Activated CD4-positive, alpha-beta T cell treated with anti-CD3 and anti-CD28 coated beads, Interleukin-2, amount 50 U/mL, for 16 hours (primary cell): Measurements from ENCODE around the gene RBFOX2.
"Not testable (repeated sequence)": the region's sequence is repeated elsewhere in the genome, so short reads cannot be mapped to it uniquely, and the experiment has no call there.

Experiments
- DNase-seq: peaks from one replicate; pipeline ENCODE4 v3.0.0-alpha.2; 2020

The RBFOX2 gene

DNA sequence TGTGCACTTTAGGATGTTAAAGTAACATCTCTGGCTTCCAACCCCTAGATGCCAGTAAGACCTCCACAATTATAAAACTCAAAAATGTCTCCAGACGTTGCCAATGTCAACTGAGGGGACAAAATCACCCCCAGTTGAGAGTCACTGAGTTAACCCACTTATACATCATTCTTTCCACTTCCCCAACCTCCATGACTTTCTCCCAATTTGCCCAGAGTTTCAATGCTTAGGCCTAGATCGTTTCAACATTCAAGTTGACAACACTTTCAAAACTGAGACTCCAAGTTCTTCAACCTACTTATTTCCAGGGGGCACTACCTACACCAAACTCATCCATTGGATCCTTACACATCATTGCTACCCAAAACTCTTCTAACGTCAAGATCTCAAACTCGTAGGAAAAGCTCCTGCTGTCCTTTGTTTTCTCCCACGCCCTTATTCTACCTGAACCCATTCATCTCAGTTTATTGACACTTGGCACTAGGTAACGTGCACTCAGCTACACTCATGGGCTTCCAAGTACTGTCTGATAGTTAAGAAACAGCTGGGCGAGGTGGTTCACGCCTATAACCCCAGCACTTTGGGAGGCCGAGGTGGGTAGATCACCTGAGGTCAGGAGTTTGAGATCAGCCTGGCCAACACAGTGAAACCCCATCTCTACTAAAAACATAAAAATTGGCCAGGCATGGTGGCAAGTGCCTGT, 24.5 kb downstream of the RBFOX2 start:
- DNase-seq = no peak

DNA sequence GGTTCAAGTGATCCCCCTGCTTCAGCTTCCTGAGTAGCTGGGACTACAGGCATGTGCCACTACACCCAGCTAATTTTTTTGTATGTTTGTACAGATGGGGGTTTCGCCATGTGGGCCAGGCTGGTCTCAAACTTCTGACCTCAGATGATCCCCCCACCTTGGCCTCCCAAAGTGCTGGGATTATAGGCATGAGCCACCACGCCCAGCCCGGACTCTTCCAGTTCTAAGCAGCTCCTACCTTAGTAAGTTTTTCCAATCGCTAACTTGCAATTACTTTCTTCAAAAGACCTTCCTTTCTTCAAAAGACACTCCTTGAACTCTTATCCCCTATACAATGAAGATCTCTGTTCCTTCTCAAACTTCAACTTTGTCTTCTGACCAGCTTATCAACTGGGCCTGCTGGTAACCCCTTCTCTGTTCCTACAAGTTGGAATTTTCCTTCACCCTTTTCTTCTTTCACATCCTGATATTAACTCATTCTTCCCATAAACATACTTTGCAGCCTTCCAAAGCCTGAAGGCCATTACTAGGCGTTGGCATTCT, 25.8 kb downstream of the RBFOX2 start:
- DNase-seq = no peak

DNA sequence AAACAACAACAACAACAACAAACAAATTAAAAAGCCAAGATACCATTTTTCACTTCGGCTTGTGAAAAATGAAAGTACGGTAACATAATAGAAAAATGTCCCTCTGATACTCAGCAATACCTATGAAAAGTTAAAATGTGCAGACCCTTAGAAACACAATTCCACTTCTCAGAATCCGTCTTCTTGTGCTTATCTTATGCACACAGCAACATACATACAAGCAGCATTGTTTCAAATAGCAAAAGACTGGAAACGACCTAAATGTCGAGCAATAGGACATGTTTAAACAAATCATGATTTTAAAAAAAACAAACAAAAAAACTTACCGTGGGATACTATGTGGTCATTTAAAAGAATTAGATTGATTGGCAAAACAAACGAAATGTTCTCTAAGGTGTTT, 26.5 kb downstream of the RBFOX2 start:
- DNase-seq = no peak

DNA sequence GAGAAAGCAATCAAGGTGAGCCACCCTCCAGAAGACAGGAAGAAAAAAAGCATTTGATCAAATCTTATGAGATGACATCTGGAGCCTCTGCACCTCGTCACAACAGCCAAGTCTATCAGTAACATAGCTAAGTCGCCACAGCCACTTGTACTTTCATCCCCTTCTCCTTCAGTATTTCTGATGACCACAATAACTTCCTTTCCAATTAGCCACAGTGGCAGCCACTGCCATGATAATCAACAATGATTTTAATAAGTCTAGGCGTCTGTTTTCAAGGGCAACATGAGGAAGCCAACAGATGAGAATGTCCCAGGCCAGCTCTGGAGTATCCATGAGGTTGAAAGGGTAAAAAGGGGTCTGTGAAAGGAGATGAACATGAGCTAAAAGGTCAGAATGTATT, 29.9 kb downstream of the RBFOX2 start:
- no peak for DNase-seq

DNA sequence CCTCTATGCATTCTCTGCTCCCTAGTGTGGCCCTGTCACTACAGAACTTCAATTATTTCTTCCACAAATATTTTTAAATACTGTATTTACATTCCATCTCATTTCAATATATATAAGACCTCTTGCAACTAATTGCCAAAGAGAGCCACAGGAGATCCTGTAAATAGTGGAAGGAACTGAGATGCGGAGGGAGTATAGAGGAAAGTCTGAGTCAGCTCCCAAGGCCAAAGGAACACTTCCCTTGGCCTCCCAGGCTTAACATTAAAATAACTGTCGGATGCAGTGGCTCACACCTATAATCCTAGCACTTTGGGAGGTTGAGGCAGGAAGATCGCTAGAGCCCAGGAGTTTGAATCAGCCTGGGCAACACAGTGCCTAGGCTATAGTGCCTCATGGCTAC, 31.2 kb downstream of the RBFOX2 start:
- no peak for DNase-seq

DNA sequence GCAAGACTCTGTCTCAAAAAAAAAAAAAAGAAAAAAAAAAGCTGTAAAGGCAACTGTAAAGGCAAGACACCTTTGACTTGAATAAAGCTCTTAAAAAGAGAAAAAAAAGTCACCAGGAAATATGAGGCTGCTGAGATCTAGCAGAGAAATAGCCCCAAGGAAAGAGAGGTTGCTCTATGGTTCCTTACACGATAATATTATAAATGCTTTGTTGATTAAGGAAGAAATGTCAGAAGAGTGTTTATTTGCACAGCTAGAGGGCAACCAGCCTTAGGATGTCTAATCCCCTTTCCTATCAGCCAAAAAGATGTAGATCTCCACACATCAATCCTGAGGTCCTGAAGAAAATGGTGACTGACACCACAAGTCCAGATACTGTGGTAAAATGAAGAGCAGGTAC, 32.0 kb downstream of the RBFOX2 start:
- no peak for DNase-seq

DNA sequence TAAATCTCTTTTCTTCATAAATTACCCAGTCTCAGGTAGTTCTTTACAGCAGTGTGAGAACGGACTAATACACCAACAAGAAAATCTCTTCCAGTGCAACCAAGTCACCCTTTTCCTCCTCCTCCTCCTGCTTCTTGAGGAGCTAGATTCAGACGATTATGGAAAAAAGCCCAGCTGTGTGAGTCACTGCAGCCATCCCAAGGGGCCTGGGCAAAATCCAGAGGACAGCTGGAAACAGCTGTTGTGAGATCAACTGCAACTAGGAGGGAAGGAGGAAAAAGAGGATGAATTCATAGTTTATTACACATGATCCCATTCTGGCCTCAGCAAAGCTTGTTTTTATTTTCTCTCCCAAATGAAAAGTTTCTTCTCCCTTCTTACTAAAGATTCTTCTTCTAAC, 32.9 kb downstream of the RBFOX2 start:
- no peak for DNase-seq

DNA sequence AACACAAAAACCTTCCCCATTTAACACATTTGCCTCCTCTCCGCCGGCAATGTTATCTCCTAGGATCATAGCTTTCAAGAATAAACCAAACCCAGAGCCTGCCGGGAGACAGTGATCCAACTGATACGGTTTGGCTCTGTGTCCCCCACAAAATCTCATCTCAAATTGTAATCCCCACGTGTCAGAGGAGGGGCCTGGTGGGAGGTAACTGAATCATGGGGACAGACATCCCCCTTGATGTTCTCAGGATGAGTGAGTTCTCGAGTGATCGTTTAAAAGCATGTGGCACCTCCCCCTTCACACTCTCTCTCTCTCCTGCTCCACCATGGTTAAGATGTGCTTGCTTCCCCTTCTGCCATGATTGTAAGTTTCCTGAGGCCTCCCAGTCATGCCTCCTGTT, 33.3 kb downstream of the RBFOX2 start:
- no peak for DNase-seq

DNA sequence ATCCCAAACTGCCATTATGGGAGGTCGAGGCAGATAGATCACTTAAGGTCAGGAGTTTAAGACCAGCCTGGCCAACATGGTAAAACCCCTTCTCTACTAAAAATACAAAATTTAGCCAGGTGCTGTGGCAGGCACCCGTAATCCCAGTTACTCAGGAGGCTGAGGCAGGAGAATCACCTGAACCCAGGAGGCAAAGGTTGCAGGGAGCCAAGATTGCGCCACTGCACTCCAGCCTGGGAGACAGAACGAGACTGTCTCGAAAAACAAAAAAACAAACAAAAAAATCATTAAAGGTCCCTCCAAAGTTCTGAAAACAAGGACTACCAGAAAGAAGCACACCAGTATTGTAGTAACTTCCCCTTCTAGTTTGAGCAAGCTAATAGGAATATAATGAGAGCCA, 34.9 kb downstream of the RBFOX2 start:
- DNase-seq = not testable (repeated sequence)

DNA sequence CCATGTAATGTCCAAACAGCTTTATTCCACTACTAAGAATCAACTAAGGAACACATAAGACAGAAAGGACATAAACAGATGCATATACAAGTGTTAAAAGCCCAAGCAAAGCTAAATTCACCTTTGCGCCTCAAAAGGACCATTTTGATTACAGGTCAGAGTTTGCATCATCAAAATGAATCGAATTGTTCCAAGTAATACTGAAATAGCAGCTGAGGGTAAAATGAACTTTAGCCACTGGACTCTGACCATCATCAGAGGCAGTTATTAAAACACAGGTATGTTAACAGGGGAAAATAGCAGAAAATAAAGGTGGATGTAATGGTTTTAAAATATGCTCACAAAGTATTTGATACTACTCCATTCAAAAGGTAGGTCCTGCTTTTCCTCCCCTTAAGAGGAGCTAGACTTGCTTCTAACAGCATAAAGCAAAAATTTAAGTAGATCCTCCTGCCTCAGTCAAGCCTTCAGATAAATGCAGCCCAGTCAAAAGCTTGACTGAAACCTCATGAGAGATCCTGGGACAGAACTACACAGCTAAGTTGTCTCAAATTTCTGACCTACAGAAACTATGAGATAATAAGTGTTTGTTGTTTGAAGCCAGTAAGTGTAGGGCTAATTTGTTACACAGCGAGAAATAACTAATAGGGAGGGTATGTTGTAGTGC, 35.4 kb downstream of the RBFOX2 start:
- no peak for DNase-seq

DNA sequence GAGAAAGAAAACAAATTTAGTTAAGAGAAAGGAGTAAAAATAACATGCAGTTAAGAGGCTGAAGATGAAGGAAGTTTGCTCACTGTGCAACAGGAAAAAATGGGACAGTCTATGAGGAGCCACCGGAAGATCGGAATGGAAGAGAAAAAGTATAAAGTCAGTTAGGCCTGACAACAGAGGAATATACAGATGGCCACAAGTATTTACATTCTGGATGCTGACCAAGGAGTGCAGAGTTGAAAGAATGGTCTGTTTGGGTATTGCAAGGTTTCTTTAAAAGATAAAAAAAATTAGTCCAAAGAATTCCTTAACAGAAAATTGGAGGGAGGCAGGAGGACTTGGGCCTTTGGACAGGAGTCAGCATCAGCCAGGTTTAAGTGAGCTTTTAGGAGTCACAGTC, 37.5 kb downstream of the RBFOX2 start:
- DNase-seq = no peak

DNA sequence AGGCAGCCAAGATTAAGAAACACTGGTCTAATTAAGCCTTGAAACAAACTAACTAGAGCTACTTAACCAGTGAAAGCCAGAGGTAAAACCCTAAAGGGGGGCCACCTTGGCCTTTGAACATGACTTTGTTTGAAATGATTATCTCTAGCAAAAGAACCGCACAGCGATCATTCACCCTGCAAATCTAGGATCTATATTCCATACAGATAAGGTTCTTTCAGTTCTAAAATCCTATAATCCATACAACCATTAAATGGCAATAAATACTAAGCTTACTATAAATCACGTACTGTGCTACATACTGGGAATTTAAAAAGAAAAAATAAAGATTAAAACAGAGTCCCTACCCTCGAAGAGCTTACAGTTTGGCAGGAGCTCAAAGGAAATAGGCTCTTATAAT, 40.6 kb downstream of the RBFOX2 start:
- no peak for DNase-seq

DNA sequence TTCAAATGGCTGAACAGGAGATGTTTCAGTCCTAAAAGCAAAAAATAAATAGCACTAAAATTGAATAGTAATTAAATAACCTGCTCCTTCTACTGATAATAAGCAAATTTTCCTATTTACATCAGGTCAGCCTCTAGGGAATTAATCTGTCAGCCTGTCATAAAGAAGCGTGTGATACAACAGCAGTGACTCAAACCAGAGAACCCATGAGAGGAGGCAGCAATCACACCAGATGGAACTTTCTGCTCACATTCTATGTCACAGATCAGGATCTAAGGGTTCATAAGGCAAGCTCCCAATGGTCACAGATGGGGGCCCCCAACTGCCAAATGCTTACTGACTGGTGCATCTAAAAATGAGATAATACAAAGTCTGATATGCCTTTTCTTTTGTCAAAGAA, 41.1 kb downstream of the RBFOX2 start:
- no peak for DNase-seq

DNA sequence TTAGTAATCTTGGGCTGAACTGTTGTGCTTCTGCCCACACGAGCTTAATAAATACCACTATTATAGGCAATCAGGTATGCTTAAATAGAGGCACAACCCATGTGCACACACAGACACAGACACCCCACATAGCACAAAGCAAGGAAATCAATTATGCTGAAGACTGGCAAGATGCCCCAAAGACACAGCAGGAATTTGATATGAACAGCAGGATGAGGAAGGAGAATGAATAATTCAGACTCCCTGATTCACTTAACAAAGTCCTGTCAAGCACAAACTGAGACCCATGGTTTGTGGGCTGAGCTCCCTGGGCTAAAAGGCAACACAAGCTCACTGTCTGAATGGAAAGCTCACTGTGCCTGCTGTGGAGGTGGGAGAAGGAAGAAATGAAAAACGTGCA, 42.5 kb downstream of the RBFOX2 start:
- no peak for DNase-seq

DNA sequence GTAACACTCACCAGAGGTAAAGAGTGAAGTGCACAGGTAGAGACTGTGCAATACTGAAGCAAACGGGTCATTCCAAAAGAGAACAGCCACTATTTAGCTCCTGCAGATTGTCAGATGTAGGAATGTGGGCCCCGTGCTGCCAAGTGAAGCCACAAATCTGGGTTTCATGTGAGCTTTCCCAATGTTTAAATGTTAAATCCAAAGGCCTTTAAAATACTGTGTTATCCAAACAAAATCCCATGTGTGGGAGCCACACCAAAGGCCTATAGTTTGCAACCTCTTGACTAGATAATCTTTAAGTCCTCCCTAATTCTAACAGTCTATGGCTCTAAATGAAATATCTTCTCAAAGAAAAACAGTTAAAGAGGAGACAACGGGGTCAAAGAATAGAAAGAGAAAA, 43.3 kb downstream of the RBFOX2 start:
- DNase-seq = no peak

DNA sequence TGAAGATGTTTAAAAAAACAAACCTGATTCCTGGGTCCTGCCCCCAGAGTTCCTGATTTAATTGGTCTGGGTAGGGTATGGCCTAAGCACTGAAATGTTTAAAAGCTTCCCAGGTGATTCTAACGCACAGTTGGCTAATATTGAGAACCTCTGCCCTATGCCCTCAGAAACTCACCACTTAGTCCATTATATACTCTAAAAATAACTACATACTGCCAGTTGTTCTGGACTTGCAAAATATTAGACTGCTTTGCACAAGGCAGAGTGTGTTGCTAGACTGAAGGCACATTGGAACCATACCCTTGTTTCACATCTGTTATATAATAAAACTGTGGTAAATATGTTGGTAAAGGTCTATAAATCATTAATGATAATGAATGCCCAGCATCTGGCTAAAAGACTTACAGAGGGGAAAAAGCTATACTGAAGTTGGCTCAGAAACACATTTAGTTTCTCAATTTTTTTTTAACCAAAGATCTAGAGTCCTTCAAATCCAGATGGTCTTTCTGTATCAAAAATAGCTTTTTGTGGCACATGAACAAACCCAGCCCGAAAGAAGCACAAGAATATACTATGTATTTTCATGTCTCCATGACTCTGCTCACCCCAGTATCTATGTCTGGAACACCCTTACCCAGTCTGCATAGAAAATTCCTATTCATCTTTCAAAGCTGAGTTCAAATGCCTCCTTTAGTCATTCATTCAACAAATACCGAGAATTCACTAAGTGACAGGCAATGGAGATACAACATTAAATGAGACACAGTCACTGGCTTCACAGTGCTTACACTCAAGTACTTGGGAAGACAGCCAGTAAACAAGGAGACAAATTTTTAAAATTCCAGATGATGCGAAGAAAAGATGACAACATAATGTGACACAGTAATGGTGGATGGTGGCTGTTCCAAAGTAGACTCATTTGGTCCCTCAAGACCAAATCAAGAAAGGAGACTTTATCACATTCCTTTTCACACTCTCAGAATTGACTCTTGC, 44.1 kb downstream of the RBFOX2 start:
- DNase-seq = no peak

DNA sequence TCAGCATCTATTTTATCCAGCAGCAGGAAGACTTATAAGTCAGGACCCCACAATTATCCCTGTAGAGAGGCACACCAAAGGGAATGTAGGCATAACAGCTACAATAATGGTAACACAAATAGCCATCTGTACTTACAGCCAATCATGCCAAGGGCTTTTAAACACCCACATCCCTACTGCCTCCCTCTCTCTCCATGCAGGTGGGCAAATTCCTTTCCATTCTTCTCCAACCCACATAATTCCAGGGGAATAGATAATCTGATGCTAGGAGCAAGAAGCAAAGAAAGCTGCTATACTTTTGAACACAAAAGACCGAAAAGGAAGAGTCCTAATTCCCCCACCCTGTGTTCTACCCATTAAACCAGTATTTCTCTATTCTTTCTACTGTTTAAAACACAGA, 46.7 kb downstream of the RBFOX2 start:
- no peak for DNase-seq

DNA sequence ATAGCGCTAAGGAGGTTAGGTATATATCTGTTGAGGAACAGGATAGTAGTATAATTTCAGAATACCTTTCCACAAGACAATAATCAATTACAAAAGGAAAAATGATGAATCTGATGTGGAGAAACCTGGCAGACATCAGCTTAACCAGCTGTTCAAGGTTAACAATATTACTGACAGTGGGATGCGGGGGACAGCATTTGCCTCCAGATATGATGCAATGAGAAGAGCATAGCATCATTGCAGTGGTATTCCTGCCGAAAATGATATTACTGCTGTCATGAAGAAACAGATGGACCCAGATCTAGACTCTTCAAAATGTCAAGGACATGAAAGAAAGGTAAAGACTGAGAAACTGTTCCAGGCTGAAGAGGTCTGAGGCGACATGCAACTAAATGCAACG, 49.7 kb downstream of the RBFOX2 start:
- DNase-seq = no peak

DNA sequence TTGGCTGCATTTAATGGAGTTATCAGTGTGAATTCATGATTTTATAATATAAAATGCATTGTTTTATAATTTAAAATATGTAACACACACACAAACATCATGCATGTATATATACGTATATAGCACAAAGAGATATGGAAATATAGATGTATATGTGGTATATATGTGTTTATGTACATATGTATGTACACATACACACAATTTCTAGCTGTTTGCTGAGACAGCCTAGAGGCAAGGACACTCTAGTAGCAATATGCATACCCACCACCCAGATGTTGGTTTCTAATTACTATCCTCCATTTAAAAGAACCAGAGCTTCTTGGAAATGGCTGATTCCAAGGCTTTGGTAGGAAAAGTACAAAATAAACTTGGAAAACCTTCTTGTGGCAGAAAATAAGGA, 50.4 kb downstream of the RBFOX2 start:
- DNase-seq = no peak

DNA sequence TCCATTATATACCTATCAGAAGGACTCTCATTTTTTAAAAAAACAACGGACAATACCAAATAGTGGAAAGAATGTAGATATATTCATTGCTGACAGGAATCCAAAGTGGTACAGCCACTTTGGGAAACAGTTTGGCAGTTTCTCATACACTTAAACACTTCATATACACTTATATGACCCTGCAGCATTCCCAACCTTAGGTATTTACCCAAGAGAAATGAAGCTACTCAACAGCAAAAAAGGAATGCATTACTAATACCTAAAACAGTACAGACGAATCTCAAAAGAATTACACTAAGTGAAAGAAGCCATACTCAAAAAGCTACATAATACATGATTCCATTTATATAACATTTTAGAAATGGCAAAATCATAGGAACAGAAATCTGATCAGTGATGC, 51.5 kb downstream of the RBFOX2 start:
- no peak for DNase-seq

DNA sequence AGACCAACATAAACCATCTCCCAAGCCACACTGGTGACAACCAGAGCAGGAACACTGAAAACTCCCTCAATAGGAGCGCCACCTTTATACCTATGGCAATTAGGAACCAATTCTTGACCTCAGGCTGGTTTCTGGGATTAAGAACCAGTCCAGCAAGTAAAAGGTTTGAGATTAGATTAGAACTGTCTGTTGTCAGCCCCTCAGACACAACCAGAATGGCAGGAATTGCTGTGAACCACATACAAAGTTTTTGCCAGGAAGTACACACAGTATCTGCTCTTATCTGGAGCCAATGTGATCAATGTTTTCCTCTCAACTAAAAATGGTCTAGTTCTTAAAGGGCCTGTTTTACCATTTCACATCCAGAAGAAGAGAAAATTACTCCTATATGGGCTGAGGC, 55.2 kb downstream of the RBFOX2 start:
- DNase-seq = no peak

DNA sequence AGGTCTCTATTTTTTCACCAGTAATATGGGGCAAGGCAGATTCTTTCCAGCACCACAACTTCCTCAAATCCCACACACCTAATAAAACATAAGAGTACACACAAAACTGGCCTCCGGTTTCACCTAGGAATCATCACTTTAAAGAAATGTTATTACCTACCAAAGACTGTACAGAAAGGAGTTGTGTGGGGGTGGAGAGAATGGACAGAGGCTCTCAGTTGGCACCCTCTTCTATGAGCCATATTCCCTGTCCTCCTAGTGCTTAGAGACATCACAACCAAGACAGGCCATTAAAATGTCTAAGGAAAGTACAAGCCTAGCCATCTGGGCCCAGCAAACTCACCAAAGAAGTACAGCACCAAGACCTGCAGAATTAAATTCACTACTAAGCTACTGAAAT, 56.1 kb downstream of the RBFOX2 start:
- no peak for DNase-seq

DNA sequence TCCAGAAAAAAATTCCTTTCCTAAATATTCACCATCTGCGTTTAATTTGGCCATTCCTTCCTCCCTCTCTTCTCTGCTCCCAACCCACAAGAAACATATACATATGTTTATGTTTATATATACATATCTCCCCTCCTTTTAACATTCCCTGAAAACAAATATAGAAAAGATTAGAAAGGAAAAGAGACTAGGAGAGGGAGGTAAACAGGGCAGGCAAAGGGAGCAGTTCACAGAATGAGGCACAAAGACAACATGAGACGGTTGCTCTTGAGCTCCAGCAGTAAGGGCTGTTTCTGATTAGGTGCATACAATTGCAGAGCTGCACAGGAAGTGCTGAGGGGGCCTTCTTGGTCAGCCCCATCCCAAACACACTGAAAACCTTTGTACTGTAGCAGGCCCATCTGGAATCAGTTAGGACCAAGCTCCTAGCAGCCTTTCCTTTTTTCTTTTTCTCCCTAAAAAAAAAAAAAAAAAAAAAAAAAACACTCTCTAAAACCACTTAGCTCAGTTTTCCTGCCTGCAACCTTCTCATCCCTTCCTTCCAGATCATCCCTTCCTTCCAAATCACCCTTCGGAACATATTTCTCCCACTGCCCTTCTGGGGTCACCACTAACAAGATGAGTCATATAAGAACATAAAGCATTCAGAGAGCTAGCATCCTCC, 57.0 kb downstream of the RBFOX2 start:
- no peak for DNase-seq
